Loucy (cell line): ENCODE results near the gene SERTAD3.

Experiments used
- H2AFZ ChIP-seq: fragments of 200-600 bp; sonication (generic); 2 replicates; pipeline ENCODE4 v1.6.0; 2016; ENCODE audit warnings: antibody characterized with exemption, mild to moderate bottlenecking, low read length, moderate library complexity
- H3F3A ChIP-seq: fragments of 200-600 bp; 2 replicates; pipeline ENCODE4 v1.6.0; 2016; ENCODE audit warnings: antibody characterized with exemption, low read depth, mild to moderate bottlenecking
- H3K27me3 ChIP-seq: fragments of 200-600 bp; sonication (generic); 2 replicates; pipeline ENCODE4 v1.6.1; 2014; ENCODE audit warnings: low read length, mild to moderate bottlenecking; ENCODE audit not compliant: insufficient read depth, poor library complexity, severe bottlenecking
- H3K36me3 ChIP-seq: fragments of 200-600 bp; sonication (generic); 2 replicates; pipeline ENCODE4 v1.6.1; 2016; ENCODE audit warnings: low read length; ENCODE audit not compliant: insufficient read depth
- H3K4me1 ChIP-seq: fragments of 200-600 bp; sonication (generic); 2 replicates; pipeline ENCODE4 v1.5.1; 2014; ENCODE audit warnings: low read length, mild to moderate bottlenecking; ENCODE audit not compliant: insufficient read depth, poor library complexity, severe bottlenecking
- H3K4me2 ChIP-seq: fragments of 200-600 bp; sonication (generic); 2 replicates; pipeline ENCODE4 v1.6.0; 2014; ENCODE audit warnings: antibody characterized with exemption, low read length, low read depth, mild to moderate bottlenecking; ENCODE audit not compliant: poor library complexity, severe bottlenecking
- H3K4me3 ChIP-seq: fragments of 200-600 bp; sonication (generic); 2 replicates; pipeline ENCODE4 v1.5.1; 2014; ENCODE audit warnings: low read length, mild to moderate bottlenecking, mixed read lengths; ENCODE audit not compliant: poor library complexity, severe bottlenecking
- H3K79me2 ChIP-seq: fragments of 200-600 bp; sonication (generic); 2 replicates; pipeline ENCODE4 v1.6.1; 2014; ENCODE audit warnings: low read length; ENCODE audit not compliant: insufficient read depth
- H3K9ac ChIP-seq: fragments of 200-600 bp; sonication (generic); 2 replicates; pipeline ENCODE4 v1.6.0; 2014; ENCODE audit warnings: mild to moderate bottlenecking, low read depth, low read length, moderate library complexity; ENCODE audit not compliant: poor library complexity, severe bottlenecking
- H3K9me2 ChIP-seq: fragments of 200-600 bp; sonication (generic); replicated peaks from 2 replicates; pipeline ENCODE4 v1.6.1; 2016; ENCODE audit warnings: low read depth, low read length, mixed read lengths
- H3K9me3 ChIP-seq: fragments of 200-600 bp; sonication (generic); 2 replicates; pipeline ENCODE4 v1.6.1; 2014; ENCODE audit warnings: mild to moderate bottlenecking, antibody characterized with exemption, low read length, low read depth; ENCODE audit not compliant: insufficient read depth
- H4K20me1 ChIP-seq: fragments of 200-600 bp; sonication (generic); 2 replicates; pipeline ENCODE4 v1.6.0; 2014; ENCODE audit warnings: antibody characterized with exemption, low read length, mild to moderate bottlenecking; ENCODE audit not compliant: insufficient read depth, poor library complexity, severe bottlenecking
- EZH2phosphoT487 ChIP-seq: fragments of 200-600 bp; IDR thresholded peaks from 2 replicates; pipeline ENCODE4 v1.6.1; 2018; ENCODE audit warnings: antibody characterized with exemption, mild to moderate bottlenecking, moderate library complexity, borderline replicate concordance
- TF ChIP-seq, protein P1 (sequence below): fragments of 200-600 bp; sonication (generic); conservative IDR thresholded peaks from 2 replicates; pipeline ENCODE4 v1.5.1; 2014; ENCODE audit warnings: mild to moderate bottlenecking, antibody characterized with exemption, low read length

Gene SERTAD3

DNA sequence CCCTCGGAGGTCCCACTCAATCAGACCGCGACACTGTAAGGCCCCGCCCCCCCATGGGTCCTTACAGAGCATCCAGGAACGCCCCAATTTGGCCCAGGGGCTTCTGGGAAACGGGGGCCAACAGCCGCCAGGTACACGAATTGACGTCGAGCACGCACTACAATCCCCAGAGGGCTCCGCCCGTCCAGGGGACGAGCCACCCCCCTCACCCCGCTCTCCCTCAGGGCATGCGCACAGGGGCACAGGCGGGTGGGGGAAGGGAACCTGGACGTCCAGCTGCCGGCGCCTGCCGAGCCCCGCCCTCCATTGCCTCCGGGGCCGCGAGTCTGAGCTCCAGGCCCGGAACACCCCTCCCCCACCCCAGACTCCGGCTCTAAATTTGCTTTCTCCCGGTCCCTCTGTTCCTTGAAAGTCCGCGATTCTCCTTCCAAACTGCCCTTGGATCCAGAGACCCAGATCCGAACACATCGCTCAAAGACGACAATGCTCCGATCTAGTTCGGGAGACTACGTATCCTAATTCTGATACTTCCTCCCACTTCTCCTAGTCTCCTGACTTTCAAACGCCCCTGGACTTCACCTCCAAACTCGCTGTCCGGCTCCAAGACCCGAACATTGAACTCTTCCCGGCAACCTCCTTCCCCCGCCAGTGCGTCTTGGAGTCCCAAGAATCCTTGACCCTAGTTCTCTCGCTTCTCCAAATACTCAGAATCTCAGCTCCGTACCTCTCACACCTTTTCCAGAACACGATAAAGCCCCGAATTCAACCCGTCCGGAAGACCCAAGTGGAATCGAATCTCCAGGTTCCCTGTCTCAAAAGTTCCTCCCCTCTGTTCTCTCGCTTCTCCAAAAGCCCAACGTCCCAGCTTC, 770 bp downstream of the SERTAD3 start:
- Histone ChIP-seq H3K4me1 (peaks cover 18% of the 10 kb centered on the region), H3K79me2 (peaks cover 19% of the 10 kb centered on the region), H4K20me1 (peaks cover 19% of the 10 kb centered on the region), H3K9me3 (no peaks in the 10 kb centered on the region), H3K9ac (peak overlapping the region; percentile 94), H3K9me2 (no peaks in the 10 kb centered on the region), H3K27me3 (no peaks in the 10 kb centered on the region), H3K4me3 (peak overlapping the region; percentile 87), H2AFZ (peak overlapping the region; percentile 98), H3K4me2 (peak overlapping the region; percentile 98), H3K36me3 (peaks cover 12% of the 10 kb centered on the region; the same call in 1 of the 2 replicates), H3F3A (no peaks in the 10 kb centered on the region)
- TF ChIP-seq, protein P1, sequence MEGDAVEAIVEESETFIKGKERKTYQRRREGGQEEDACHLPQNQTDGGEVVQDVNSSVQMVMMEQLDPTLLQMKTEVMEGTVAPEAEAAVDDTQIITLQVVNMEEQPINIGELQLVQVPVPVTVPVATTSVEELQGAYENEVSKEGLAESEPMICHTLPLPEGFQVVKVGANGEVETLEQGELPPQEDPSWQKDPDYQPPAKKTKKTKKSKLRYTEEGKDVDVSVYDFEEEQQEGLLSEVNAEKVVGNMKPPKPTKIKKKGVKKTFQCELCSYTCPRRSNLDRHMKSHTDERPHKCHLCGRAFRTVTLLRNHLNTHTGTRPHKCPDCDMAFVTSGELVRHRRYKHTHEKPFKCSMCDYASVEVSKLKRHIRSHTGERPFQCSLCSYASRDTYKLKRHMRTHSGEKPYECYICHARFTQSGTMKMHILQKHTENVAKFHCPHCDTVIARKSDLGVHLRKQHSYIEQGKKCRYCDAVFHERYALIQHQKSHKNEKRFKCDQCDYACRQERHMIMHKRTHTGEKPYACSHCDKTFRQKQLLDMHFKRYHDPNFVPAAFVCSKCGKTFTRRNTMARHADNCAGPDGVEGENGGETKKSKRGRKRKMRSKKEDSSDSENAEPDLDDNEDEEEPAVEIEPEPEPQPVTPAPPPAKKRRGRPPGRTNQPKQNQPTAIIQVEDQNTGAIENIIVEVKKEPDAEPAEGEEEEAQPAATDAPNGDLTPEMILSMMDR = no peak
- TF ChIP-seq EZH2phosphoT487 = no peak

DNA sequence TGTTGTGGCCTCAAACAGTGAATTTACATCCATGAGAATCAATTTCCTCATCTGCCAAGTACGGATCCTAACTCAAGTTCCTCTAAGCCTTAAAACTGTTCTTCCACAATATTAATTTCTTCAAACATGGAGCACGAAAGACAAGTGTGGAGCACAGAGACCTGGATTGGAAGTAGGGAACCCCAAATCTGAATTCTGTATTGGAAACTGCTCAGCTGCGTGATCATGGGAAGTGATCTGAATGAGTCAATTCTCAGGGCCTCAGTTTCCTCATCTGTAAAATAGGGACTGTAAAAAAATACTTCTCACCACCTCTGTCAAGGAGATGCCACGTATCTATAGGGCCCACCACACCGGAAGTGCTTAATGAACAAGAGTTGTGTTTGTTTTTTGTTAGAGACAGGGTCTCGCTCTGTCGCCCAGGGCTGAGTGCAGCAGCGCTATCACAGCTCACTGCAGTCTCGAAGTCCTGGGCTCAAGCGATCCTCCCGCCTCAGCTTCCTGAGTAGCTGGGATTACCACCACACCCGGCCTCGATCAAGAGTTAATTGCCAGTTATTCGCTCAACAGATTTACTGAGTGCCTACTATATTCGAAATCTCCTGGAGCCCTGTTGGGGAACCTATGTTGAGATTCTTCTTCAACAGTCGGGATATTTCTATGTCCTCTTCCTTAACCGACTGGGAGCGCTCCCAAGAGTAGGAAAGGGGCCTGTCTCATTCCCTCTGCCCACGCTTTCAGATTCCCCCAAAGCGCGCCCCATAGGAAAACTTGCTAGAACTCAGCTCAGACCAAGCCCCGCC, 1.6 kb downstream of the SERTAD3 start:
- peaks cover 19% of the 10 kb centered on the region for H4K20me1 ChIP-seq
- H3K4me3 ChIP-seq = peak overlapping the region; percentile 87
- no peaks in the 10 kb centered on the region for H3F3A ChIP-seq
- TF ChIP-seq EZH2phosphoT487 = no peak
- TF ChIP-seq, protein P1 = no peak
- H3K4me2 ChIP-seq = peak overlapping the region; percentile 98
- peaks cover 12% of the 10 kb centered on the region; the same call in 1 of the 2 replicates for H3K36me3 ChIP-seq
- no peaks in the 10 kb centered on the region for H3K27me3 ChIP-seq
- peaks cover 18% of the 10 kb centered on the region for H3K4me1 ChIP-seq
- peaks cover 19% of the 10 kb centered on the region for H3K79me2 ChIP-seq
- peak overlapping the region; percentile 75 for H2AFZ ChIP-seq
- H3K9me2 ChIP-seq = no peaks in the 10 kb centered on the region
- H3K9ac ChIP-seq = peak overlapping the region; percentile 78
- H3K9me3 ChIP-seq = no peaks in the 10 kb centered on the region

DNA sequence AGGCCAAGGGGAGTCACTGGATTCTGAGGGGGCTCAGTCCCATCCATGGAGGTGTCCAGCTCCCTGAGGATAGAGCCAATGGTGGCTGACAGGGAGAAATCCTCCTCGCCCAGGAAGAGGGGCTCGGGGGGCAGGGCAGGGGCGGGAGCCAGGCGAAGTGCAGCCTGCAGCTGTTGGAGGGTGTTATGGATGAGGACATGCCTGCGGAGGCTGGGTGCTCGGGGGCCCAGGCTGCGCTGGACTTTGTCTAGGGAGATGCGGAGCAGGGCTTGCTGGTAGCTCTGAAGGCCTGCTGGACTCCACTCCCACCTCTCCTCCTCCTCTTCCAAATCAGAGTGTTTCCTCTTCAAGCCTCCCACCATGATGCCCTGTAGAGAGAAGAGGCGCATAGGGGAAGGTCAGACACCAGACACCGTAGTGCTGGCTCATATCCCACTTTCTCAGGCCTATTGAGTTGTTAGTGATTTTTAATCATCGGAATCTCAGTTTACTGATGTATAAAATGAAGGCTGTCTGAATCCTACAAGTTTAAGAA, 2.3 kb downstream of the SERTAD3 start:
- Histone ChIP-seq H3K9ac (peak overlapping the region; percentile 78), H3K4me3 (peak overlapping the region; percentile 87)

More for the DNA sequence above, 2.3 kb downstream of the SERTAD3 start:
- Histone ChIP-seq H3K36me3 (peaks cover 12% of the 10 kb centered on the region; the same call in 1 of the 2 replicates), H3K4me2 (peak overlapping the region; percentile 98), H3K9me3 (no peaks in the 10 kb centered on the region), H2AFZ (no peak overlapping the region), H3K79me2 (peaks cover 19% of the 10 kb centered on the region), H3F3A (no peaks in the 10 kb centered on the region), H4K20me1 (peaks cover 19% of the 10 kb centered on the region), H3K4me1 (peaks cover 18% of the 10 kb centered on the region), H3K9me2 (no peaks in the 10 kb centered on the region), H3K27me3 (no peaks in the 10 kb centered on the region)
- TF ChIP-seq, protein P1 = no peak
- no peak for TF ChIP-seq EZH2phosphoT487
